Measurements from ENCODE around the gene EYA4.

EYA4 gene

GRCh38 chr6:133410638-133411435 is 169.7 kb downstream of the EYA4 start:
- no peak overlapping the region for H3K4me3 ChIP-seq (ENCODE audit: low read depth, low read length)
- TF ChIP-seq CTCF (conservative IDR thresholded peaks at IDR 0.05; ENCODE audit: low read depth, low read length), result no peak
- DNase-seq (ENCODE audit: low read depth), result no peak

- TF ChIP-seq CTCF (conservative IDR thresholded peaks at IDR 0.05; ENCODE audit: low read depth, low read length), result no peak
- H3K4me3 ChIP-seq (ENCODE audit: low read depth, low read length), result no peak overlapping the region
- DNase-seq (ENCODE audit: low read depth), result no peak
Measured at GRCh38 chr6:133411757-133412156, 170.6 kb downstream of the EYA4 start.

GRCh38 chr6:133415262-133415661 is 174.1 kb downstream of the EYA4 start:
- no peak overlapping the region for H3K4me3 ChIP-seq (ENCODE audit: low read depth, low read length)
- no peak for DNase-seq (ENCODE audit: low read depth)
- TF ChIP-seq CTCF (conservative IDR thresholded peaks at IDR 0.05; ENCODE audit: low read depth, low read length), result no peak

- H3K4me3 ChIP-seq (ENCODE audit: low read depth, low read length), result no peak overlapping the region
- TF ChIP-seq CTCF (conservative IDR thresholded peaks at IDR 0.05; ENCODE audit: low read depth, low read length), result no peak
- DNase-seq (ENCODE audit: low read depth), result no peak
Measured at GRCh38 chr6:133418108-133418507, 177.0 kb downstream of the EYA4 start.

- TF ChIP-seq CTCF (conservative IDR thresholded peaks at IDR 0.05; ENCODE audit: low read depth, low read length), result no peak
- DNase-seq (ENCODE audit: low read depth), result no peak
- no peak overlapping the region for H3K4me3 ChIP-seq (ENCODE audit: low read depth, low read length)
Measured at GRCh38 chr6:133423242-133423641, 182.1 kb downstream of the EYA4 start.

- no peak for TF ChIP-seq CTCF (conservative IDR thresholded peaks at IDR 0.05; ENCODE audit: low read depth, low read length)
- H3K4me3 ChIP-seq (ENCODE audit: low read depth, low read length), result no peak overlapping the region
Measured at GRCh38 chr6:133424359-133424758, 183.2 kb downstream of the EYA4 start.

GRCh38 chr6:133426038-133426437 is 184.9 kb downstream of the EYA4 start:
- TF ChIP-seq CTCF (conservative IDR thresholded peaks at IDR 0.05; ENCODE audit: low read depth, low read length), result no peak
- H3K4me3 ChIP-seq (ENCODE audit: low read depth, low read length), result no peak overlapping the region
- DNase-seq (ENCODE audit: low read depth), result no peak

More at GRCh38 chr6:133424359-133424758, 183.2 kb downstream of the EYA4 start:
- DNase-seq (ENCODE audit: low read depth), result no peak
